ENCODE measurements around the gene PACSIN2. TPM values are rescaled to one million over a fixed set of nuclear protein-coding genes. Genes with fewer than 3 reads are reported as not detected.

PACSIN2 gene
- total and polyA plus RNA-seq, 7 experiments from 2014 or later: 26.6 to 62.5 (median 36.3) TPM

GRCh38 chr22:42821386-42821785, 193.6 kb downstream of the PACSIN2 start:
- ChIA-PET CTCF (no interaction called here), POLR2A (no interaction called here)
- H3K9me3 ChIP-seq (ENCODE audit: control insufficient read depth in 2 of 3, low read length in 3 of 3): no peaks in the 10 kb centered on the region
- DNase-seq: no peak
- no peaks in the 10 kb centered on the region for H3K4me1 ChIP-seq (ENCODE audit: control insufficient read depth in 2 of 2, insufficient read depth in 2 of 2, low read length in 2 of 2)
- no peaks in the 10 kb centered on the region for H3K27me3 ChIP-seq (ENCODE audit: control insufficient read depth in 2 of 2, insufficient read depth in 2 of 2, low read length in 2 of 2)
- H3K4me1 Mint-ChIP-seq: peaks cover 0 to 9% (median 4%) of the 10 kb centered on the region in 7 donors
- no peak overlapping the region for H3K4me3 ChIP-seq (ENCODE audit: low read length)
- peaks cover 12 to 39% (median 13%) of the 10 kb centered on the region in 5 donors for H3K36me3 Mint-ChIP-seq
- H3K4me3 Mint-ChIP-seq: no peak overlapping the region
- H3K36me3 ChIP-seq (ENCODE audit: control insufficient read depth in 2 of 3, insufficient read depth in 3 of 3, low read length in 3 of 3): peaks cover 0 to 45% (median 5%) of the 10 kb centered on the region in 3 experiments
- intact Hi-C loops (cut with micrococcal nuclease): loop anchor here in 1 of 2 donors (5.0 kb wide), 2 partner anchors 39 to 159 kb away; no protein-coding TSS in a partner anchor
- ATAC-seq: no peak
- no peak overlapping the region for H3K27ac ChIP-seq (ENCODE audit: low read depth, low read length)
- peak overlapping the region in 1 of 9 donors; percentile 2 for H3K27ac Mint-ChIP-seq
- no peaks in the 10 kb centered on the region for H3K27me3 Mint-ChIP-seq
- H3K9me3 Mint-ChIP-seq: peaks cover 0 to 10% (median 0%) of the 10 kb centered on the region in 11 donors

DNA sequence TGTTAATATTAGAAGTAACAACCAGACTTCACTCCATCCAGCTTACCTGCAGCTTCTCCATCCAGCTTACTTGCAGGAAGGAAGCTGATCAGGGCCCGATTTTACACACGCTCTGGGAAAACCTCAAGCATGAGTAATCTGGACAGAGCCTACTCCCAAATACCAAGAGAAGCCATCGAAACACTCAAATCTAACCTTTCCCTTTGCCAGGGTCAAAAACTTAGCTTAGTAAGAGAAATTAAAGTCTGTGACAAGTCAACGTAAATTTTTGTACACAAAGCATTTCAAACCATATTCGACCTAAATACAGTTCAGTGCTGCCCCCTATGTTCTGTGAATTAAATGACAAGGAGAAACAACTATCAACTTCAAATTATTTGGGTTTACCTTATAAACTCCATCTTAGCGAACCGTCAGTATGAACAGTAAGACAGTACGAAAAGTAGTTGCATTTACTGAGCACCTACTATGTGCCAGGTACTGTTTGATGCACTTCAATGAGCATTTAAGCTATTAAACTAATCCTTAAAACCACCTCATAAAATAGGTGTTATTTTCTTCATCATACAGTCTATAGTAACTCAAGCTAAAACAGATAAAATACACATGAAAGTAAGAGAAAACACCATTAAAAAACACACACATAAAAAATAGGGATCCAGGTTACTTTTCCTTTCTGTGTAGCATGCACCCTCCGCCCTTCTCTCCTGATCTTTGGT, 194.7 kb downstream of the PACSIN2 start:
- Mint-ChIP-seq H3K36me3 (peaks cover 12 to 44% (median 13%) of the 10 kb centered on the region in 5 donors), H3K27ac (peak overlapping the region in 4 of 9 donors; percentile 0 to 36 (median 22)), H3K4me1 (peaks cover 0 to 9% (median 4%) of the 10 kb centered on the region in 7 donors), H3K9me3 (peaks cover 0 to 10% (median 0%) of the 10 kb centered on the region in 11 donors), H3K4me3 (no peak overlapping the region), H3K27me3 (no peaks in the 10 kb centered on the region)
- Histone ChIP-seq H3K4me3 (ENCODE audit: low read length) (no peak overlapping the region), H3K36me3 (ENCODE audit: control insufficient read depth in 2 of 3, insufficient read depth in 3 of 3, low read length in 3 of 3) (peaks cover 0 to 43% (median 5%) of the 10 kb centered on the region in 3 experiments), H3K9me3 (ENCODE audit: control insufficient read depth in 2 of 3, low read length in 3 of 3) (no peaks in the 10 kb centered on the region), H3K4me1 (ENCODE audit: control insufficient read depth in 2 of 2, insufficient read depth in 2 of 2, low read length in 2 of 2) (no peaks in the 10 kb centered on the region), H3K27me3 (ENCODE audit: control insufficient read depth in 2 of 2, insufficient read depth in 2 of 2, low read length in 2 of 2) (no peaks in the 10 kb centered on the region), H3K27ac (ENCODE audit: low read depth, low read length) (no peak overlapping the region)
- DNase-seq (peak in 4 of 9 donors; percentile 8 to 28 (median 10)), ATAC-seq (no peak)
- CTCF ChIA-PET: interaction anchor here (0.6 to 1.0 kb wide), 2 partner anchors 32 to 40 kb away, joined by 3 read pairs; no protein-coding TSS in a partner anchor
- intact Hi-C loops (cut with micrococcal nuclease): loop anchor here (1.0 to 5.0 kb wide), 3 partner anchors 38 to 158 kb away; no protein-coding TSS in a partner anchor
- POLR2A ChIA-PET: no interaction called here

Other genes starting within 250 kb of the PACSIN2 start
- gene ARFGAP3, start 157.9 kb downstream of the PACSIN2 start, total RNA-seq: 10 to 100 TPM; 22.9 to 38.4 (median 31.0) TPM
- 10 to 100 TPM; 26.1 to 28.5 TPM for gene ARFGAP3, start 157.9 kb downstream of the PACSIN2 start, polyA plus RNA-seq
- gene TTLL1, start 74.2 kb upstream of the PACSIN2 start, total RNA-seq: 1 to 10 TPM; 4.6 to 7.7 (median 6.9) TPM
- gene TTLL1, start 74.2 kb upstream of the PACSIN2 start, polyA plus RNA-seq: 10 to 100 TPM; 10.6 to 16.1 TPM
- gene BIK, start 95.6 kb upstream of the PACSIN2 start, total RNA-seq: 1 to 10 TPM; 1.1 to 2.6 (median 1.4) TPM
- 1 to 10 TPM; 2.2 to 4.3 TPM for gene BIK, start 95.6 kb upstream of the PACSIN2 start, polyA plus RNA-seq
- 10 to 100 TPM in 3 of 5 experiments, 1 to 10 TPM in 2; 7.1 to 17.9 (median 10.5) TPM for gene MCAT, start 128.2 kb upstream of the PACSIN2 start, total RNA-seq
- 10 to 100 TPM in 1 of 2 donors, 1 to 10 TPM in 1; 8.9 to 11.7 TPM for gene MCAT, start 128.2 kb upstream of the PACSIN2 start, polyA plus RNA-seq
- 100 to 1,000 TPM in 2 of 5 experiments, 10 to 100 TPM in 3; 56.1 to 190 (median 61.5) TPM for gene TSPO, start 136.4 kb upstream of the PACSIN2 start, total RNA-seq
- 100 to 1,000 TPM; 341 to 357 TPM for gene TSPO, start 136.4 kb upstream of the PACSIN2 start, polyA plus RNA-seq
- 10 to 100 TPM; 15.6 to 43.7 (median 29.6) TPM for gene TTLL12, start 172.0 kb upstream of the PACSIN2 start, total RNA-seq
- 10 to 100 TPM; 15.6 to 28.2 TPM for gene TTLL12, start 172.0 kb upstream of the PACSIN2 start, polyA plus RNA-seq

All from naive thymus-derived CD4-positive, alpha-beta T cell (primary cell).